GM12892 (cell line): Measurements from ENCODE around the gene RPS27L.

Experiments used
- POLR2A ChIP-seq: IDR thresholded peaks from 2 replicates; pipeline ENCODE4 v1.6.1; 2011; ENCODE audit warnings: low read depth, low read length, control low read depth
- POLR2AphosphoS5 ChIP-seq: IDR thresholded peaks from 2 replicates; pipeline ENCODE4 v1.6.1; 2011; ENCODE audit warnings: low read depth, low read length, control low read depth
- TAF1 ChIP-seq: IDR thresholded peaks from 2 replicates; pipeline ENCODE4 v1.6.1; 2011; ENCODE audit warnings: low read depth, mild to moderate bottlenecking, control low read depth, low read length, borderline replicate concordance

GRCh38 chr15:63118854-63119253, 38.4 kb downstream of the RPS27L start:
- TF ChIP-seq POLR2A (no peak), POLR2AphosphoS5 (no peak), TAF1 (no peak)
